H54 (cell line): ENCODE measurements around the gene RUSF1.
A peak's percentile ranks its signal among the peaks of the same experiment; 100 is the strongest.

Experiments used
- DNase-seq: peaks from one replicate; pipeline ENCODE4 v3.0.0; 2011; ENCODE audit warnings: low spot score, mixed read lengths; ENCODE audit not compliant: insufficient read length
- FAIRE-seq: peaks from 3 replicates; lab custom pipeline; 2011; peaks lifted over from hg19 to GRCh38; lab: Jason Lieb, UNC
- POLR2A ChIP-seq: IDR thresholded peaks from 2 replicates; pipeline ENCODE4 v1.6.1; 2011; ENCODE audit warnings: low read depth, mild to moderate bottlenecking, low read length

The RUSF1 gene

GRCh38 chr16:31474773-31475738 is 33.1 kb downstream of the RUSF1 start:
- TF ChIP-seq POLR2A, result no peak
- FAIRE-seq (no peak), DNase-seq (no peak)

- no peak for DNase-seq
- no peak for FAIRE-seq
- no peak for TF ChIP-seq POLR2A
Observed at GRCh38 chr16:31474173-31474714, 33.9 kb downstream of the RUSF1 start.

DNA sequence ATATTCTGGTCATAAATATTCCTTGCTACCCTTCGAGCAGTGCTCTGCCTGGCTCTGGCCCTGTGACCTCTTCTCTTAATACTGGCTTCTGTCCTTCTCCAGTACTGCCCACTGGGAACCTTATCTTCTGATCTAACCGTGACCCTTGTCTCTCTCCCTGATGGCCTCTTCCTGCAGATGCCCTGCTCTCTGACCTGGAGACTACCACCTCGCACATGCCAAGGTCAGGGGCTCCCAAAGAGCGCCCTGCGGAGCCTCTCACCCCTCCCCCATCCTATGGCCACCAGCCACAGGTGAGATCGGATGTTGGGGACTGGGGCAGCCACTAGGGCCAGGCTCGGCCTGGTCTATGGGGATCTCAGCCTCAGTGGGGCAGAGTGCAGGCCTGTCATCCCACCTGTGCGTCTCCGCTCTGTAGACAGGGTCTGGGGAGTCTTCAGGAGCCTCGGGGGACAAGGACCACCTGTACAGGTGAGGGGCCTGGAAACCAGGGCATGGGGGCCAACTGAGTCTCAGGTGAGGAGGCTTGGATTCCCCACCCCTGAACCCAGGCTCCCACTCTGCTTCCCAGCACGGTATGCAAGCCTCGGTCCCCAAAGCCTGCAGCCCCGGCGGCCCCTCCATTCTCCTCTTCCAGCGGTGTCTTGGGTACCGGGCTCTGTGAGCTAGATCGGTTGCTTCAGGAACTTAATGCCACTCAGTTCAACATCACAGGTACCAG is 34.8 kb downstream of the RUSF1 start:
- TF ChIP-seq POLR2A, result no peak
- DNase-seq (no peak), FAIRE-seq (no peak)

DNA sequence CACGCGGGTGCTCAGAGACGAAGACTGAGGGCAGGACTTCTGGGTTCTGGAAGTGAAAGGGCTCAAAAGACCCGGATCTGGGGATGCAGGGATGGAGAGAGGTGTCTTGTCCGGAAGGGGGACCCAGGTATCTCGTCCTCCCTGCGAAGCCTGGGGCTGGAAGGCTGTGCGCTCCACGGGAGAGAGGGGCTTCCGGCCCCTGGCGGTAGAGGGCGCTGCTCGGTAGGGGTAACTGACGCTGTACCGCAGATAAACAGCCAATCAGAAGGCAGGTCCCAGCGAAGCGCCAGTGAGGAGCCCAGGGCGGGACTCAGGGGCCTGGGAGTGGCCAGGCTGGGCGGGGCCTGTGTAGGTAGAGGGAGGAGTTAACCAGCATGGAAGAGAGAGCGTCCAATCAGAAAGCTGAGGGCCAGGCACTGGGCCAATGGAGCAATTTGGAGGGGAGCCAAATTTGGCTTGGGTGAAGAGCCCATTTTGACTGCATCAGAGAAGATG is 35.4 kb downstream of the RUSF1 start:
- peak; percentile 6 for FAIRE-seq
- 0 out of 2 replicates have a peak, but pooled peaks have one; percentile 17 for TF ChIP-seq POLR2A
- peak; percentile 97 for DNase-seq

DNA sequence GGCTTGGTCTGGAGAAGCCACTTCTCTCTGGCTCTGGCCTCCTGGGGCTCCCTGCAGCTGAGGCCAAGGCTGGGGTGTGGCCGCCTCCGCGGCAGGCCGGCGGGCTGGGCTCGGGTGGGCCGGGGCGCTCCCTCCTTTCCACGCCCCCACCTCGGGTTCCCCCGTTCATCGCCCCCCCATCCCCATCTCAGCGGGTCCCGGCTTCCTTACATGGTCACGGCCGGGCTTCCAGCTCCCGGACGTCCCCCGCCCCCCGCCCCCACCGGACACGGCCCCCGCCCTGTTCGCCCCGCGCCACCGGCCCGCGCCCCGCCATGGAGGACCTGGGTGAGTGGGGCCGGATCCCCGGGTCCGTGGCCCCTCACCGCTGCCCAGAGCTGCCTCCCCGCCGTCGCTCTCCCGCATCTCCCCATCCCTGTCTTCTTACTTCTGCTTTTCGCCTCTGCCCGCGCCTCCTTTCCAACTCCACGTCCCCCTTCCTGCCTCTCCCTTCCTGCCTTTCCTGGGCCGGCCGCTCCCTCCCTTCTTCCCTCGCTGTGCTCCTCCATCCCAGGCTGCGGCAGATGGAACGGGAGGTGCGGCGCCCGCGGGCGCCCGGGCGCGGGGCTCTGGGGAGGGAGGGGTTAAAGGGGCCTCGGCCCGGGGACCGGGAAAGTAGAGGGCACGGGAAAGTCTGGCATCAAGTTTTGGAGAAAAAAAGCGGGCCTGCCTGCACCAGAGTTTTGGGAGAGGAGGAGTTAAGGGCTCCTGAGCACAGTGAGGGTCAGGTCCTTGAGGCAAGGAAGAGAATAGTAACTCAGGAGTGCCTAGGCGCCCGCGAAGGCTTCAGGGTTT is 36.1 kb downstream of the RUSF1 start, which contains the start of gene TGFB1I1:
TGFB1I1 (plus strand) TSS at position 278 of the 834 bp plus-strand sequence; CDS start at position 315, 37 bp downstream.
- TF ChIP-seq POLR2A, result peak; percentile 37; the same call in 1 of the 2 replicates
- FAIRE-seq (no peak), DNase-seq (peak; percentile 81)

GRCh38 chr16:31471241-31471874 is 36.8 kb downstream of the RUSF1 start:
- FAIRE-seq (no peak), DNase-seq (no peak)
- no peak for TF ChIP-seq POLR2A

- DNase-seq (no peak), FAIRE-seq (no peak)
- no peak for TF ChIP-seq POLR2A
Observed at GRCh38 chr16:31470615-31471014, 37.6 kb downstream of the RUSF1 start.

GRCh38 chr16:31467858-31468257 is 40.3 kb downstream of the RUSF1 start:
- FAIRE-seq (no peak), DNase-seq (no peak)
- TF ChIP-seq POLR2A, result no peak

DNA sequence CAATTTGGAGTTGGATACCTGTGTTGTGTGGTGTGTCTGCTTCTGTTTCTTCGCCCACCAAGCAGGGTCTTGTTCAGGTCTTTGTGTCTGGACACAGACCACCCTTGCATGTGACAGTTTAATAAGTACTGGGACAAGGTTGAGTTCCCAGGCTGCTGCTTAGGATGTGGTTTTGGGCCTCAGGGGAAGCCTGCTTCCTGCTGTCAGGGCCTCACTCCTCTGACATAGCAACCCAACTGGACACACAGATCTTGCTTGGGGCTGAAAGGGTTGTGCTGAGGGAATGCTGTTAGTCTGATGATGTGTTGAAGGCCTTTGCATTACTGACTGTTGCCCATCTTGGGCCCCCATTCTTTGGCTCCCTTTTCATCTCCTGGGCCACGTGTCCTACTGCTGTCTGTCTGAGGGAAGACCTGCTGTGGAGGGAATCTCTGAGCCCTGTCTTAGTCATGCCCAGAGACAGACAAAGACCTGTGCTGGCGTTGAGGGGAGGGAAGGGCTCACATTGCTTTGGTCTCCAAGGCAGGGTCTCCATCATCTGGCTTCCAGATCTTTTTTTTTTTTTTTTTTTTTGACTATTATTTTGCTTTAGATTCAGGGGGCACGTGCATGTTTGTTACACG is 40.9 kb downstream of the RUSF1 start:
- FAIRE-seq (no peak), DNase-seq (no peak)
- TF ChIP-seq POLR2A, result no peak

GRCh38 chr16:31466381-31466841 is 41.8 kb downstream of the RUSF1 start:
- TF ChIP-seq POLR2A, result no peak
- DNase-seq (no peak), FAIRE-seq (no peak)

DNA sequence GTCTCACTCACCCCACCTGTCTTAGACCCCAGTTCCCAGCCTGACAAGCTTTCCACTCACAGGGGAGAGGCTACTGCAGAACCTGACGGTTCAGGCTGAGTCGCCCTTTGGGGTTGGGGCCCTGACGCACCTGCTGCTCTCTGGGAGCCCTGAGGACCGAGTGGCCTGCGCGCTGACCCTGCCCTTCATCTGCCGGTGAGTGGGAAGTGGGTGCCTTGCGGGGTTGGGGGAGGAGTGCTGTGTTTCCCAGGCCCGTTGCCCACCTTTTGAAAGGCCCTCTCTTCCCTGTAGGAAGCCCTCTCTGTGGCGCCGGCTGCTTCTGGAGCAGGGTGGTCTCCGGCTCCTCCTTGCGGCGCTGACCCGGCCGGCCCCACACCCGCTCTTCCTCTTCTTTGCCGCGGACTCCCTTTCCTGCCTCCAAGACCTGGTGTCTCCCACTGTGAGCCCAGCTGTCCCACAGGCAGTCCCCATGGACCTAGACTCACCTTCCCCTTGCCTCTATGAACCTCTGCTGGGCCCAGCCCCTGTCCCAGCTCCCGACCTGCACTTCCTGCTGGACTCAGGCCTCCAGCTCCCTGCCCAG is 42.3 kb downstream of the RUSF1 start:
- DNase-seq, result no peak
- no peak for FAIRE-seq
- no peak for TF ChIP-seq POLR2A

GRCh38 chr16:31464781-31465260 is 43.4 kb downstream of the RUSF1 start:
- DNase-seq, result no peak
- FAIRE-seq, result no peak
- no peak for TF ChIP-seq POLR2A
